ENCODE data around the gene FUZ. TPM values are rescaled to one million over a fixed set of nuclear protein-coding genes. Genes with fewer than 3 reads are reported as not detected.

Gene FUZ
- total RNA-seq, 6 experiments from 2014 or later = 3.7 to 10.7 (median 6.3) TPM

GRCh38 chr19:49861107-49861506 is 48.0 kb upstream of the FUZ start:
- intact Hi-C loops (cut with DNase I) = no loop called here
- Histone ChIP-seq H3K27me3 (no peaks in the 10 kb centered on the region), H3K4me1 (peaks cover 0 to 15% (median 6%) of the 10 kb centered on the region in 4 donors), H3K4me3 (no peak overlapping the region), H3K27ac (no peak overlapping the region), H3K9me3 (no peaks in the 10 kb centered on the region), H3K36me3 (peaks cover 3 to 37% (median 6%) of the 10 kb centered on the region in 4 donors)
- DNase-seq (peak; percentile 25 to 55 (median 47)), ATAC-seq (no peak)
- WGBS (ENCODE audit: insufficient coverage, low coverage, low lambda C conversion rate, missing lambda C conversion rate) = 76% methylated on average over 2 of the region's 13 CpGs
- TF ChIP-seq CTCF (IDR thresholded peaks at IDR 0.05) = no peak

GRCh38 chr19:49860336-49861102 is 47.4 kb upstream of the FUZ start:
- H3K27ac ChIP-seq = no peak overlapping the region
- no peaks in the 10 kb centered on the region for H3K27me3 ChIP-seq
- H3K4me1 ChIP-seq = peaks cover 0 to 10% (median under 1%) of the 10 kb centered on the region in 4 donors
- TF ChIP-seq POLR2A (IDR thresholded peaks at IDR 0.05) (no peak), CTCF (IDR thresholded peaks at IDR 0.05) (no peak)
- intact Hi-C loops (cut with DNase I) = no loop called here
- no peak for ATAC-seq
- H3K4me3 ChIP-seq = no peak overlapping the region
- peaks cover 3 to 37% (median 6%) of the 10 kb centered on the region in 4 donors for H3K36me3 ChIP-seq
- 59% methylated on average over 7 of the region's 17 CpGs for WGBS (ENCODE audit: insufficient coverage, low coverage, low lambda C conversion rate, missing lambda C conversion rate)
- peak in 2 of 3 donors; percentile 46 to 48 for DNase-seq
- no peaks in the 10 kb centered on the region for H3K9me3 ChIP-seq

- TF ChIP-seq CTCF (IDR thresholded peaks at IDR 0.05) = no peak
- TF ChIP-seq POLR2A (IDR thresholded peaks at IDR 0.05) = no peak
- Histone ChIP-seq H3K4me3 (no peak overlapping the region), H3K4me1 (peaks cover 0 to 2% (median 0%) of the 10 kb centered on the region in 4 donors), H3K27me3 (no peaks in the 10 kb centered on the region), H3K36me3 (peaks cover 3 to 44% (median 5%) of the 10 kb centered on the region in 4 donors), H3K9me3 (no peaks in the 10 kb centered on the region), H3K27ac (no peak overlapping the region)
- intact Hi-C loops (cut with DNase I) = no loop called here
- no peak for ATAC-seq
- 17% methylated on average over 1 of the region's 22 CpGs for WGBS (ENCODE audit: insufficient coverage, low coverage, low lambda C conversion rate, missing lambda C conversion rate)
- DNase-seq = peak in 2 of 3 donors; percentile 45 to 51
Measured at GRCh38 chr19:49859682-49860335, 46.7 kb upstream of the FUZ start.

DNA sequence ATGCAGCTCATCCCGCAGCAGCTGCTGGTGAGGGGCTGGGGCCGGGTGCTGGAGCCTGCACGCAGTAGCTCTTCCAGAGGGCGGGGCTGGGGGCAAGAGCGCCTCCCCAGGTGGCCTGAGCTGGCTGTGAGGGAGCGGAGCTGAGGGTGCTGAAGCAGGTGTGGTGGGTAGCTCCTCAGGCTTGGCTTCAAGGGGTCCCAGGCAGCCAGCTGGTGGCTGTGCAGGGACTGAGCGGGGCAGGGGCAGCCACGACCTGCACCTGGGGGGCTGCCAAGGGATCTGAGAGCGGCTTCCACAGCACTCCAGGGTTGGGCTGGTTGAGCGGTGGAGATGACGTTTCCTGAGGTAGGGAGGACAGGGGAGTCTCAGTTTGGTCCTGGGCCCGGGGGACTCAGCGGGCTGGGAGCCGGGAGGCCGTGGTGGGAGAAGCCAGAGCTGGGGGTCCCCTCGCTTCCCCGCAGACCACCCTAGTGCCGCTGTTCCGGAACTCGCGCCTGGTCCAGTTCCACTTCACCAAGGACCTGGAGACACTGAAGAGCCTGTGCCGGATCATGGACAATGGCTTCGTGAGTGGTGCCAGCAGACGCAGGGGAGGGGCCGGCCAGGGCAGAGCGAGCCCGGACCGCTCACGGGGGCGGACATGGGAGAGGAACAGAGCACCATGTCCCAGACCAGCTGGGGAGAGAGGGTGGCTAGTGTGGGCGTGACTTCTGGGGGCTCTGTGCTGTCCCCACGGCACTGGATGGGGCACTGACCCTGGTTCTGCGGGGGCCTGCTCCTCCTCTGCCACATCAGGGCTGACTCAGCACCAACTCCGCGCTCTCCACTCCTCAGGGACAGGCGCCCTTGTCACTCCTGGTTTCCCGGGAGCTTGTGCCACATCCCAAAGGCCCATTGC is 45.2 kb upstream of the FUZ start:
- H3K4me1 ChIP-seq = peaks cover 0 to 3% (median 0%) of the 10 kb centered on the region in 4 donors
- no peak overlapping the region for H3K27ac ChIP-seq
- no peaks in the 10 kb centered on the region for H3K27me3 ChIP-seq
- no peak for ATAC-seq
- intact Hi-C loops (cut with DNase I) = no loop called here
- H3K9me3 ChIP-seq = no peaks in the 10 kb centered on the region
- TF ChIP-seq CTCF (IDR thresholded peaks at IDR 0.05) = no peak
- whole genome bisulfite sequencing (ENCODE audit: insufficient coverage, low coverage, low lambda C conversion rate, missing lambda C conversion rate) = 95% methylated on average over 11 of the region's 37 CpGs
- no peak overlapping the region for H3K4me3 ChIP-seq
- peaks cover 0 to 43% (median 4%) of the 10 kb centered on the region in 4 donors for H3K36me3 ChIP-seq
- DNase-seq = peak; percentile 32 to 52 (median 50)
